Brain microvascular endothelial cell (primary cell): ENCODE measurements around the gene OTOP1.
A peak's percentile ranks its signal among the peaks of the same experiment; 100 is the strongest.
"Not testable (repeated sequence)": the region's sequence is repeated elsewhere in the genome, so short reads cannot be mapped to it uniquely, and the experiment has no call there.

ENCODE experiments used
- DNase-seq: peaks from one replicate; pipeline ENCODE4 v3.0.0-alpha.2; 2020
- H3K27ac ChIP-seq: fragments of 250-450 bp; sonication (Bioruptor Pico); 2 replicates; pipeline ENCODE4 v1.5.1; 2020; ENCODE audit warnings: mild to moderate bottlenecking, moderate library complexity
- H3K27me3 ChIP-seq: fragments of 250-450 bp; sonication (Bioruptor Pico); replicated peaks from 2 replicates; pipeline ENCODE4 v1.5.1; 2020; ENCODE audit warnings: mild to moderate bottlenecking
- H3K36me3 ChIP-seq: fragments of 250-450 bp; sonication (Bioruptor Pico); replicated peaks from 2 replicates; pipeline ENCODE4 v1.5.1; 2020; ENCODE audit warnings: mild to moderate bottlenecking
- H3K4me3 ChIP-seq: 2 replicates; pipeline ENCODE4 v1.5.1; 2011; ENCODE audit warnings: low read depth, mild to moderate bottlenecking, control low read depth, low read length, moderate library complexity
- CTCF ChIP-seq: IDR thresholded peaks from 2 replicates; pipeline ENCODE4 v1.5.1; 2011; ENCODE audit warnings: low read depth, mild to moderate bottlenecking, moderate library complexity, low read length, control low read depth, inconsistent platforms; ENCODE audit errors: missing control alignments
- in situ Hi-C: cut with HindIII; loops from 2 replicates; pipeline ENCODE4 v1.10.0; 2017; ENCODE audit warnings: low sequenced_read_pairs, low pct_ligation_motif_present

Gene OTOP1

GRCh38 chr4:4269331-4269731 lies 42.6 kb upstream of the OTOP1 start:
- Histone ChIP-seq H3K4me3 (no peak overlapping the region), H3K27ac (peak overlapping the region; percentile 76), H3K27me3 (no peaks in the 10 kb centered on the region), H3K36me3 (peaks cover 13% of the 10 kb centered on the region)
- in situ Hi-C loops = no loop called here
- DNase-seq = no peak
- TF ChIP-seq CTCF = no peak

GRCh38 chr4:4268776-4269175 lies 42.0 kb upstream of the OTOP1 start:
- DNase-seq = no peak
- Histone ChIP-seq H3K27me3 (no peaks in the 10 kb centered on the region), H3K4me3 (no peak overlapping the region), H3K36me3 (peaks cover 13% of the 10 kb centered on the region), H3K27ac (no peak overlapping the region)
- TF ChIP-seq CTCF = no peak
- in situ Hi-C loops = no loop called here

GRCh38 chr4:4267981-4268380 lies 41.3 kb upstream of the OTOP1 start:
- H3K27ac ChIP-seq = no peak overlapping the region
- H3K36me3 ChIP-seq = peaks cover 8% of the 10 kb centered on the region
- no peaks in the 10 kb centered on the region for H3K27me3 ChIP-seq
- no peak for TF ChIP-seq CTCF
- no peak overlapping the region for H3K4me3 ChIP-seq
- DNase-seq = peak; percentile 12
- in situ Hi-C loops = no loop called here

GRCh38 chr4:4260185-4260751 lies 33.5 kb upstream of the OTOP1 start:
- H3K27ac ChIP-seq = no peak overlapping the region
- no peaks in the 10 kb centered on the region for H3K27me3 ChIP-seq
- H3K4me3 ChIP-seq = no peak overlapping the region
- H3K36me3 ChIP-seq = no peaks in the 10 kb centered on the region
- TF ChIP-seq CTCF = peak; percentile 45
- in situ Hi-C loops = no loop called here
- peak; percentile 35 for DNase-seq

- H3K27me3 ChIP-seq = no peaks in the 10 kb centered on the region
- no peak for DNase-seq
- no peak overlapping the region for H3K27ac ChIP-seq
- TF ChIP-seq CTCF = no peak
- H3K4me3 ChIP-seq = no peak overlapping the region
- in situ Hi-C loops = no loop called here
- H3K36me3 ChIP-seq = no peaks in the 10 kb centered on the region
Observed at GRCh38 chr4:4259484-4260100, 32.9 kb upstream of the OTOP1 start.

GRCh38 chr4:4257705-4258104 lies 31.0 kb upstream of the OTOP1 start:
- DNase-seq, H3K27ac ChIP-seq, in situ Hi-C loops, H3K27me3 ChIP-seq, H3K36me3 ChIP-seq, H3K4me3 ChIP-seq: not testable (repeated sequence)
